H9 (cell line): ENCODE data around the gene BCKDHB. TPM values are rescaled to one million over a fixed set of nuclear protein-coding genes. Genes with fewer than 3 reads are reported as not detected.

Experiments used
- DNase-seq: peaks from one replicate; pipeline ENCODE4 v3.0.0-alpha.2; 2017
- H2AFZ ChIP-seq: one replicate; pipeline ENCODE4 v1.6.1; 2013; ENCODE audit warnings: mild to moderate bottlenecking, low read length, control low read depth, moderate library complexity
- H2AK5ac ChIP-seq: 2 replicates; pipeline ENCODE4 v1.6.1; 2013; ENCODE audit warnings: low read length, control low read depth, mixed read lengths; ENCODE audit not compliant: insufficient read length
- H2BK120ac ChIP-seq: one replicate; pipeline ENCODE4 v1.6.1; 2013; ENCODE audit warnings: low read depth, mild to moderate bottlenecking, low read length, control low read depth, inconsistent platforms; ENCODE audit not compliant: poor library complexity, severe bottlenecking
- H2BK12ac ChIP-seq: 2 replicates; pipeline ENCODE4 v1.6.1; 2013; ENCODE audit warnings: low read length, control low read depth, mixed read lengths, low read depth; ENCODE audit not compliant: insufficient read length
- H2BK15ac ChIP-seq: 2 replicates; pipeline ENCODE4 v1.6.1; 2013; ENCODE audit warnings: low read depth, low read length, control low read depth
- H2BK20ac ChIP-seq: one replicate; pipeline ENCODE4 v1.6.1; 2013; ENCODE audit warnings: low read depth, mild to moderate bottlenecking, low read length, control low read depth, inconsistent platforms; ENCODE audit not compliant: poor library complexity, severe bottlenecking
- H2BK5ac ChIP-seq: 2 replicates; pipeline ENCODE4 v1.6.1; 2013; ENCODE audit warnings: low read length, control low read depth, mixed read lengths; ENCODE audit not compliant: insufficient read length
- H3K14ac ChIP-seq: 2 replicates; pipeline ENCODE4 v1.6.1; 2013; ENCODE audit warnings: low read length, control low read depth; ENCODE audit not compliant: insufficient read depth
- H3K18ac ChIP-seq: 2 replicates; pipeline ENCODE4 v1.6.1; 2013; ENCODE audit warnings: low read depth, mild to moderate bottlenecking, mixed read lengths, low read length, control low read depth; ENCODE audit not compliant: insufficient read length
- H3K23ac ChIP-seq: 2 replicates; pipeline ENCODE4 v1.6.1; 2013; ENCODE audit warnings: low read length, control low read depth, mixed read lengths, low read depth; ENCODE audit not compliant: insufficient read length
- H3K23me2 ChIP-seq: 2 replicates; pipeline ENCODE4 v1.6.1; 2013; ENCODE audit warnings: low read depth, mild to moderate bottlenecking, mixed read lengths, low read length, control low read depth; ENCODE audit not compliant: insufficient read length, poor library complexity, severe bottlenecking
- H3K27ac ChIP-seq: 2 replicates; pipeline ENCODE4 v1.5.1; 2013; ENCODE audit warnings: low read length, control low read depth, mixed read lengths, low read depth; ENCODE audit not compliant: insufficient read length
- H3K27me3 ChIP-seq: 2 replicates; pipeline ENCODE4 v1.6.1; 2013; ENCODE audit warnings: low read length, control low read depth, inconsistent platforms; ENCODE audit not compliant: insufficient read depth
- H3K4ac ChIP-seq: 2 replicates; pipeline ENCODE4 v1.6.1; 2013; ENCODE audit warnings: low read depth, mild to moderate bottlenecking, control low read depth, inconsistent platforms, low read length, moderate library complexity
- H3K4me1 ChIP-seq: 2 replicates; pipeline ENCODE4 v1.6.1; 2013; ENCODE audit warnings: low read length, control low read depth, inconsistent platforms; ENCODE audit not compliant: insufficient read depth
- H3K4me2 ChIP-seq: 2 replicates; pipeline ENCODE4 v1.6.1; 2013; ENCODE audit warnings: low read length, control low read depth, mixed read lengths; ENCODE audit not compliant: insufficient read length, insufficient read depth
- H3K56ac ChIP-seq: 2 replicates; pipeline ENCODE4 v1.6.1; 2013; ENCODE audit warnings: low read depth, mild to moderate bottlenecking, mixed read lengths, low read length, control low read depth; ENCODE audit not compliant: insufficient read length
- H3K79me1 ChIP-seq: 2 replicates; pipeline ENCODE4 v1.6.1; 2013; ENCODE audit warnings: low read depth, mild to moderate bottlenecking, moderate library complexity, low read length, control low read depth, inconsistent platforms; ENCODE audit not compliant: insufficient read depth, poor library complexity, severe bottlenecking
- H3K79me2 ChIP-seq: 2 replicates; pipeline ENCODE4 v1.6.1; 2013; ENCODE audit warnings: low read length, control low read depth, inconsistent platforms; ENCODE audit not compliant: insufficient read depth
- H3K9ac ChIP-seq: 2 replicates; pipeline ENCODE4 v1.6.1; 2013; ENCODE audit warnings: low read length, control low read depth, mixed read lengths; ENCODE audit not compliant: insufficient read length; ENCODE audit errors: extremely low read depth
- H3K9me3 ChIP-seq: one replicate; pipeline ENCODE4 v1.6.1; 2013; ENCODE audit warnings: low read depth, low read length, inconsistent platforms; ENCODE audit not compliant: control insufficient read depth
- H3T11ph ChIP-seq: one replicate; pipeline ENCODE4 v1.6.1; 2013; ENCODE audit warnings: mild to moderate bottlenecking, low read length, control low read depth, inconsistent platforms
- H4K20me1 ChIP-seq: one replicate; pipeline ENCODE4 v1.6.1; 2013; ENCODE audit not compliant: control insufficient read depth, insufficient read length, insufficient read depth
- H4K5ac ChIP-seq: 2 replicates; pipeline ENCODE4 v1.6.1; 2013; ENCODE audit warnings: low read depth, mild to moderate bottlenecking, mixed read lengths, low read length, control low read depth; ENCODE audit not compliant: insufficient read length
- H4K8ac ChIP-seq: replicated peaks from 2 replicates; pipeline ENCODE4 v1.6.1; 2013; ENCODE audit warnings: low read length, control low read depth, mixed read lengths, low read depth; ENCODE audit not compliant: insufficient read length
- H4K91ac ChIP-seq: 2 replicates; pipeline ENCODE4 v1.6.1; 2013; ENCODE audit warnings: low read depth, mild to moderate bottlenecking, moderate library complexity, mixed read lengths, low read length, control low read depth; ENCODE audit not compliant: insufficient read length
- H3K27ac Mint-ChIP-seq, 3 experiments: 2 replicates in 2 of 3; 3 replicates in 1 of 3; pipeline ENCODE4 v1.8.0; 2020 to 2021; ENCODE audit warnings: mixed read lengths in 3 of 3, mild to moderate bottlenecking in 1 of 3, moderate library complexity in 1 of 3
- H3K27me3 Mint-ChIP-seq: 2 replicates; pipeline ENCODE4 v1.8.0; 2021; ENCODE audit warnings: low read depth, mild to moderate bottlenecking, moderate library complexity, mixed read lengths
- H3K36me3 Mint-ChIP-seq, 3 experiments: 2 replicates in 2 of 3; 3 replicates in 1 of 3; pipeline ENCODE4 v1.8.0; 2020 to 2021; ENCODE audit warnings: low read depth in 3 of 3, mixed read lengths in 3 of 3; ENCODE audit not compliant: insufficient read depth in 1 of 3
- H3K4me1 Mint-ChIP-seq, 2 experiments: 2 replicates each; pipeline ENCODE4 v1.8.0; 2020; ENCODE audit warnings: mixed read lengths in 2 of 2
- H3K4me3 Mint-ChIP-seq, 2 experiments: 2 replicates in 1 of 2; 3 replicates in 1 of 2; pipeline ENCODE4 v1.8.0; 2020 to 2021; ENCODE audit warnings: mild to moderate bottlenecking in 2 of 2, mixed read lengths in 2 of 2, moderate library complexity in 1 of 2
- H3K9me3 Mint-ChIP-seq, 2 experiments: 2 replicates in 1 of 2; 3 replicates in 1 of 2; pipeline ENCODE4 v1.8.0; 2020; ENCODE audit warnings: mild to moderate bottlenecking in 2 of 2, mixed read lengths in 2 of 2, moderate library complexity in 1 of 2
- CTCF ChIP-seq: fragments of 200-600 bp; sonication (generic); conservative IDR thresholded peaks from 3 replicates; pipeline ENCODE4 v1.8.0; 2021; ENCODE audit warnings: antibody characterized with exemption, mild to moderate bottlenecking
- total RNA-seq: library from RNA; stranded (reverse); gene quantifications from 2 replicates; pipeline ENCODE4 v1.2.1, GENCODE V29; 2021

BCKDHB gene
- total RNA-seq, 1 experiment from 2014 or later = 26.6 TPM

- H3K27ac Mint-ChIP-seq = no peak overlapping the region
- Histone ChIP-seq H3K23me2 (no peaks in the 10 kb centered on the region), H3K27ac (no peak overlapping the region), H2BK120ac (no peak overlapping the region), H2AFZ (no peak overlapping the region), H2BK12ac (no peak overlapping the region), H3K27me3 (no peaks in the 10 kb centered on the region), H3K79me2 (no peaks in the 10 kb centered on the region), H3K4ac (no peak overlapping the region), H3K4me1 (no peaks in the 10 kb centered on the region), H4K20me1 (no peaks in the 10 kb centered on the region), H4K8ac (no peak overlapping the region), H3K56ac (no peak overlapping the region), H3K4me2 (no peak overlapping the region), H3K9me3 (no peaks in the 10 kb centered on the region), H3K9ac (no peak overlapping the region), H4K5ac (no peak overlapping the region), H3K79me1 (no peaks in the 10 kb centered on the region), H2BK20ac (no peak overlapping the region), H3K18ac (no peak overlapping the region), H3T11ph (no peak overlapping the region), H3K23ac (no peak overlapping the region), H2BK5ac (no peak overlapping the region), H2BK15ac (no peak overlapping the region), H3K14ac (no peak overlapping the region), H2AK5ac (no peak overlapping the region), H4K91ac (no peak overlapping the region)
- TF ChIP-seq CTCF = no peak
- H3K27me3 Mint-ChIP-seq = no peaks in the 10 kb centered on the region
- H3K36me3 Mint-ChIP-seq = no peaks in the 10 kb centered on the region
- H3K4me1 Mint-ChIP-seq = no peaks in the 10 kb centered on the region
- no peak for DNase-seq
- H3K9me3 Mint-ChIP-seq = no peaks in the 10 kb centered on the region
- no peak overlapping the region for H3K4me3 Mint-ChIP-seq
These were observed 49.8 kb downstream of the BCKDHB start for GRCh38 chr6:80156221-80156620.
